Left hindlimb (tissue), 1 donor: Measurements from ENCODE around the gene PI4KA.

Source experiments
- DNase-seq: peaks from one replicate; pipeline ENCODE4 v3.0.0-alpha.2; 2018

The PI4KA gene

GRCh38 chr22:20881869-20882815 lies 23.5 kb upstream of the PI4KA start:
- no peak for DNase-seq

- DNase-seq: no peak
Observed at GRCh38 chr22:20881231-20881630, 22.6 kb upstream of the PI4KA start.

GRCh38 chr22:20877715-20878114 lies 19.1 kb upstream of the PI4KA start:
- DNase-seq: no peak

- no peak for DNase-seq
Observed at GRCh38 chr22:20875296-20875695, 16.7 kb upstream of the PI4KA start.

GRCh38 chr22:20873214-20873613 lies 14.6 kb upstream of the PI4KA start:
- no peak for DNase-seq

GRCh38 chr22:20869234-20869633 lies 10.6 kb upstream of the PI4KA start:
- no peak for DNase-seq

- no peak for DNase-seq
Observed at GRCh38 chr22:20868025-20868962, 9.7 kb upstream of the PI4KA start.

- no peak for DNase-seq
Observed at GRCh38 chr22:20867179-20868024, 8.8 kb upstream of the PI4KA start.

- no peak for DNase-seq
Observed at GRCh38 chr22:20866736-20867135, 8.1 kb upstream of the PI4KA start.

- DNase-seq: no peak
Observed at GRCh38 chr22:20865875-20866445, 7.3 kb upstream of the PI4KA start.

- no peak for DNase-seq
Observed at GRCh38 chr22:20865331-20865730, 6.7 kb upstream of the PI4KA start.

GRCh38 chr22:20864186-20864908 lies 5.7 kb upstream of the PI4KA start:
- DNase-seq: no peak

GRCh38 chr22:20863366-20863765 lies 4.8 kb upstream of the PI4KA start:
- DNase-seq: no peak

- no peak for DNase-seq
Observed at GRCh38 chr22:20862540-20862939, 3.9 kb upstream of the PI4KA start.

- DNase-seq: no peak
Observed at GRCh38 chr22:20859615-20860014, 1.0 kb upstream of the PI4KA start.

- peak; percentile 93 for DNase-seq
Observed at GRCh38 chr22:20857838-20858614, 585 bp downstream of the PI4KA start.

- DNase-seq: no peak
Observed at GRCh38 chr22:20857247-20857643, 1.4 kb downstream of the PI4KA start.

- no peak for DNase-seq
Observed at GRCh38 chr22:20853236-20853660, 5.4 kb downstream of the PI4KA start.

GRCh38 chr22:20852503-20852902 lies 6.1 kb downstream of the PI4KA start:
- DNase-seq: no peak

GRCh38 chr22:20852076-20852475 lies 6.5 kb downstream of the PI4KA start:
- no peak for DNase-seq
